Sigmoid colon (tissue), 7 donors: ENCODE results near the gene PER3. TPM values are rescaled to one million over a fixed set of nuclear protein-coding genes. Genes with fewer than 3 reads are reported as not detected.

Source experiments
- DNase-seq: peaks from one replicate; pipeline ENCODE4 v3.0.0-alpha.2; 2019
- H3K27ac ChIP-seq, 4 donors: fragments of 200-600 bp; sonication (generic); one replicate each; pipeline ENCODE4 v1.5.1; 2016 to 2019; ENCODE audit warnings: mild to moderate bottlenecking in 1 of 4
- H3K27me3 ChIP-seq, 3 donors: fragments of 200-600 bp; sonication (generic); one replicate each; pipeline ENCODE4 v1.5.1; 2019; ENCODE audit warnings: mild to moderate bottlenecking in 1 of 3
- H3K36me3 ChIP-seq, 4 donors: fragments of 200-600 bp; sonication (generic); one replicate each; pipeline ENCODE4 v1.5.1; 2016 to 2019
- H3K4me1 ChIP-seq, 4 donors: fragments of 200-600 bp; sonication (generic); one replicate each; pipeline ENCODE4 v1.5.1; 2017 to 2019
- H3K4me3 ChIP-seq, 4 donors: fragments of 200-600 bp; sonication (generic); one replicate each; pipeline ENCODE4 v1.5.1; 2017 to 2019; ENCODE audit warnings: mild to moderate bottlenecking in 2 of 4, moderate library complexity in 1 of 4
- H3K9me3 ChIP-seq, 4 donors: fragments of 200-600 bp in 3 of 4; sonication (generic) in 3 of 4; one replicate each; pipeline versions ENCODE4 v1.5.1 to v1.6.1; 2013 to 2019
- EP300 ChIP-seq, 4 donors: sonication (generic); formaldehyde crosslinking; IDR thresholded peaks; one replicate each; pipeline ENCODE4 v1.6.1; 2017; ENCODE audit warnings: antibody characterized with exemption in 4 of 4
- POLR2A ChIP-seq, 2 donors: fragments of 450-650 bp; IDR thresholded peaks; one replicate each; pipeline ENCODE4 v1.6.1; 2016; ENCODE audit warnings: antibody characterized with exemption in 2 of 2, mild to moderate bottlenecking in 2 of 2, moderate library complexity in 2 of 2
- POLR2AphosphoS5 ChIP-seq, 4 donors: sonication (generic); formaldehyde crosslinking; IDR thresholded peaks; one replicate each; pipeline ENCODE4 v1.6.1; 2017; ENCODE audit warnings: antibody characterized with exemption in 4 of 4
- WGBS, 2 donors: extraction: QIAGEN DNeasy Blood & Tissue Kit; methylation state at CpG; one replicate each; pipeline ENCODE4 v1.1.7; 2013; 5-methylcytosine and 5-hydroxymethylcytosine counted together
- intact Hi-C: fragments of 100-400 bp; cut with DNase I; formaldehyde crosslinking; loops from one replicate; pipeline ENCODE4 v1.15.1; 2023
- polyA plus RNA-seq, 3 donors: library from polyadenylated mRNA; stranded (reverse); fragments of 200-250 nt; gene quantifications; one replicate each; pipeline ENCODE4 v1.2.3, GENCODE V29; 2013
- total RNA-seq, 4 donors: library from RNA; depleted of rRNA; stranded (reverse); fragments of >200 nt; gene quantifications; one replicate each; pipeline ENCODE4 v1.1.0, GENCODE V29; 2016
- TF ChIP-seq, protein P1 (sequence below), 4 experiments: fragments of 450-650 bp in 3 of 4; fragments of 200-600 bp in 1 of 4; IDR thresholded peaks; one replicate each; pipeline ENCODE4 v1.5.1; 2016 to 2019; ENCODE audit warnings: antibody characterized with exemption in 4 of 4, mild to moderate bottlenecking in 3 of 4, moderate library complexity in 2 of 4
- donor health status: healthy with polysubstance abuse.
- donor health status: Bipolar disorder and iron deficiency.
- donor health status: healthy.

Gene PER3
- total and polyA plus RNA-seq, 7 donors: 2.1 to 57.1 (median 36.1) TPM

DNA sequence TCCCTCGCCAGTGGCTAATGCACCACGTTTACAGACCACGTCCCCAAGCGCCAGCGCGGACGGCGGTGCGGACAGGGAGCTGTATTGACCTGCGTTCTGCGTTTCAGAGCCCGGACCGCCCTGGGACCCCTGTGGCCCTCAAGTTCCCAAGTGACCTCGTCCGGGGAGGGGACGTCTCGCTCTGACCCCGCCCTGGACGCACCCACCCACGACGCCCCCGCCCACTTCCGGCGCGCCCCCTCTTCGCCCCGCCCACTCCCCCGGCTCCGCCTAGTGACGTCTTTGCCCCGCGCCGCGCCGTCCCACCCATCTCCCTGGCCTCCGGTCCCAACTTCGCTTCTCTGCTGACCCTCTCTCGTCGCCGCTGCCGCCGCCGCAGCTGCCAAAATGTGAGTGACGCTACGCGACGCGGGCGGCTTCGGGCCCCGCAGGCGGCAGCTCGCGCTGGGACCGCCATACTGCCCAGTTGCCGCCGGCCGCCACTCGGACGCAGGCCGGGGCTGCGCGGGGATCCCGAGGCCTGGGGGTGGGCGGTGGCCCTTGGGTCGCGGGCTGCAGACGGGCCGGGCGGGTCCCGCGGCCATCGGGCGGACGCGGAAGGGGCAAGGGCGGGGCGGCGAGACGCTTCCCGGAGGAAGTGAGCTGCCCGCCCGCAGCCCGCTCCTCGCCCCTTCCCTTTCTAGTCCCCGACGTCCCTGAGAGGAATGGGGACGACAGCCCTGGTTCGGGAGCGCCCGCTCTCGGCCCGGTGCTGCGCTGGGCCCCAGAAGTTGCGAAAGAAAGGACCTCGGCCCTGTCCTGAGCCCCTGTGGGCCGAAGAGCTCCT is 12.9 kb upstream of the PER3 start, which contains the start of gene VAMP3:
VAMP3 (plus strand) TSS at position 300 of the 826 bp plus-strand sequence; CDS start at position 388, 88 bp downstream.
- H3K4me1 ChIP-seq: peaks cover 0 to 20% (median 14%) of the 10 kb centered on the region in 4 donors
- intact Hi-C loops: loop anchor here (1.0 kb wide), 1 partner anchor 13 kb away; the partner anchor contains the start of gene PER3
- WGBS, 2 donors: 0 to 1% methylated on average over 97 of the region's 97 CpGs
- H3K9me3 ChIP-seq: no peaks in the 10 kb centered on the region
- H3K4me3 ChIP-seq: peak within 1 kb of the TSS; percentile 76 to 98 (median 93)
- no peaks in the 10 kb centered on the region for H3K27me3 ChIP-seq
- peak within 1 kb of the TSS; percentile 87 to 94 (median 94) for H3K27ac ChIP-seq
- peaks cover 0 to 27% (median 4%) of the 10 kb centered on the region in 4 donors for H3K36me3 ChIP-seq
- TF ChIP-seq POLR2A (IDR thresholded peaks at IDR 0.05) (peak; percentile 26 to 32), POLR2AphosphoS5 (IDR thresholded peaks at IDR 0.05) (peak; percentile 82 to 94 (median 92))
- TF ChIP-seq, protein P1, sequence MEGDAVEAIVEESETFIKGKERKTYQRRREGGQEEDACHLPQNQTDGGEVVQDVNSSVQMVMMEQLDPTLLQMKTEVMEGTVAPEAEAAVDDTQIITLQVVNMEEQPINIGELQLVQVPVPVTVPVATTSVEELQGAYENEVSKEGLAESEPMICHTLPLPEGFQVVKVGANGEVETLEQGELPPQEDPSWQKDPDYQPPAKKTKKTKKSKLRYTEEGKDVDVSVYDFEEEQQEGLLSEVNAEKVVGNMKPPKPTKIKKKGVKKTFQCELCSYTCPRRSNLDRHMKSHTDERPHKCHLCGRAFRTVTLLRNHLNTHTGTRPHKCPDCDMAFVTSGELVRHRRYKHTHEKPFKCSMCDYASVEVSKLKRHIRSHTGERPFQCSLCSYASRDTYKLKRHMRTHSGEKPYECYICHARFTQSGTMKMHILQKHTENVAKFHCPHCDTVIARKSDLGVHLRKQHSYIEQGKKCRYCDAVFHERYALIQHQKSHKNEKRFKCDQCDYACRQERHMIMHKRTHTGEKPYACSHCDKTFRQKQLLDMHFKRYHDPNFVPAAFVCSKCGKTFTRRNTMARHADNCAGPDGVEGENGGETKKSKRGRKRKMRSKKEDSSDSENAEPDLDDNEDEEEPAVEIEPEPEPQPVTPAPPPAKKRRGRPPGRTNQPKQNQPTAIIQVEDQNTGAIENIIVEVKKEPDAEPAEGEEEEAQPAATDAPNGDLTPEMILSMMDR (IDR thresholded peaks at IDR 0.05): no peak
- DNase-seq: peak; percentile 94

DNA sequence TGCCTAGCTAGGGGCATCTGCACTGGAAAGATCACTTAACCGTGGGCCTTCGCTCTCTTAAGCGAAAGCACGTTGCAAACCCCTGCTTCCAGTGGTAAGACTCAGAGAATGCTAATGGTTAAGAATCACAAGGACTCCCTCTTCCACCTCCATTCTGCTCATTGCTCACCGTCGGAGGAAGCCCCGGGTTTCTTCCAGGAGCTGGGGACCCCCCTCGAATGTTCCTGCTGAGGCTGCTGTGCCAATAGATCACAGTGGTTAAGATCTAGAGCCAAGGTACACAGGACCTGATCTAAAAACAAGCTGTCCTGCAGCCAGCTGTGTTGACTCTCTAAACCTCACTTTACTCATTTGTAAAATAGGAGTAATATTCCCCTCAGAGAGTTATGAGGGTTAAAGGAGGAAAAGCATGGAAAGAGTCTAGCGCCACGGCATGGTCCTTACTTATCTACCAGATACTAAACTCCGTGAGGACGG is 12.2 kb upstream of the PER3 start:
- WGBS, 2 donors: 5 to 21% methylated on average over 12 of the region's 12 CpGs
- no peak for DNase-seq
- H3K4me3 ChIP-seq: peak overlapping the region; percentile 76 to 98 (median 93)
- TF ChIP-seq EP300 (IDR thresholded peaks at IDR 0.05): no peak
- TF ChIP-seq, protein P1 (IDR thresholded peaks at IDR 0.05): no peak
- no peaks in the 10 kb centered on the region for H3K9me3 ChIP-seq
- H3K27me3 ChIP-seq: no peaks in the 10 kb centered on the region
- H3K27ac ChIP-seq: peak overlapping the region; percentile 87 to 94 (median 94)
- intact Hi-C loops: loop anchor here (1.0 kb wide), 1 partner anchor 12 kb away; the partner anchor contains the start of gene PER3
- peaks cover 0 to 20% (median 14%) of the 10 kb centered on the region in 4 donors for H3K4me1 ChIP-seq
- H3K36me3 ChIP-seq: peaks cover 0 to 34% (median 5%) of the 10 kb centered on the region in 4 donors

DNA sequence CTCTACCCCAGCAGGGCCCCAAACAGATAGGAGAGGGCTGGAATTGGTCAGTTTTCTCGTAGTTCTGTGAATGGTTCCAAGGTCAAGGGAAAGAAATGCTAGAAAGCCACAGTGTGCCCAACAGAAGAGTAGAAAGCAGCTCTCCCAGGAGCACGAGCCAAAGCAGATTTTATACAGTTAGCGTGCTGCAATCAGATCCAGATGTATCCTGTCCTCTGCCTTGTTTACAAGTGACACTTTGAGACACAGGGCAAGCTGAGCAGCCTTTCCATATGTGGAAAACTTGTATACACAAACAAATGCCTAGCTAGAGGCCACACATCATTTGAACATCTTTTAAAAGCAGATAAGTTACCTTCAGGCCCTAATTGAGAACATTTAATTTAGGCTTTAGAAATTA is 6.5 kb upstream of the PER3 start:
- WGBS, 2 donors: 84 to 85% methylated on average over 3 of the region's 3 CpGs
- no peaks in the 10 kb centered on the region for H3K27me3 ChIP-seq
- TF ChIP-seq POLR2AphosphoS5 (IDR thresholded peaks at IDR 0.05): no peak
- no peak for TF ChIP-seq EP300 (IDR thresholded peaks at IDR 0.05)
- TF ChIP-seq, protein P1 (IDR thresholded peaks at IDR 0.05): no peak
- no peak for TF ChIP-seq POLR2A (IDR thresholded peaks at IDR 0.05)
- intact Hi-C loops: no loop called here
- H3K4me1 ChIP-seq: peaks cover 0 to 16% (median 7%) of the 10 kb centered on the region in 4 donors
- no peak for DNase-seq
- no peaks in the 10 kb centered on the region for H3K9me3 ChIP-seq
- peaks cover 0 to 83% (median 20%) of the 10 kb centered on the region in 4 donors for H3K36me3 ChIP-seq
- no peak overlapping the region for H3K4me3 ChIP-seq
- no peak overlapping the region for H3K27ac ChIP-seq

DNA sequence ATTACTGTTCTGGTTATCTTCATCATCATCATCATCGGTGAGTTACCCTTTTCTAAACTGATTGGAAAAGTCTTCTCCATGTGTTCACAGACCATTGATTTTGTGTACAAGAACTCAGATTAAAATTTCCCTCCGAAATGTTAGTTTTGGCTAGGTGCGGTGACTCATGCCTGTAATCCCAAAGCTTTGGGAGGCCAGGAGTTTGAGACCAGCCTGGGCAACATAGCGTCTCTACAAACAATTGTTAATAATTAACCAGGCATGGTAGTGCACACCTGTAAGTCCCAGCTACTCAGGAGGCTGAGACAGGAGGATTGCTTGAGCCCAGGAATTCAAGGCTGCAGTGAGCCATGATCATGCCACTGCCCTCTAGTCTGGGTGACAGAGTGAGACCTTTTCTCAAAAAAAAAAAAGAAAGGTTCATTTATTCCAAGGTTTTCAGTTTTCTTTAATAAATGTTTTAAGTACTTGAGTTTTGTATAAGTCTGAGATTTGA is 5.9 kb upstream of the PER3 start:
- Histone ChIP-seq H3K4me3 (no peak overlapping the region), H3K9me3 (no peaks in the 10 kb centered on the region), H3K36me3 (peaks cover 0 to 79% (median 20%) of the 10 kb centered on the region in 4 donors), H3K27ac (no peak overlapping the region), H3K4me1 (peaks cover 0 to 16% (median 7%) of the 10 kb centered on the region in 4 donors), H3K27me3 (no peaks in the 10 kb centered on the region)
- TF ChIP-seq, protein P1 (IDR thresholded peaks at IDR 0.05): no peak
- TF ChIP-seq POLR2AphosphoS5 (IDR thresholded peaks at IDR 0.05): no peak
- TF ChIP-seq POLR2A (IDR thresholded peaks at IDR 0.05): no peak
- TF ChIP-seq EP300 (IDR thresholded peaks at IDR 0.05): no peak
- no peak for DNase-seq
- 74 to 85% methylated on average over 4 of the region's 4 CpGs for WGBS, 2 donors
- intact Hi-C loops: no loop called here
